ENCODE results near the gene DOK4. TPM values are rescaled to one million over a fixed set of nuclear protein-coding genes. Genes with fewer than 3 reads are reported as not detected.

Gene DOK4
- total RNA-seq, 1 donor from 2014 or later: 83.6 TPM

GRCh38 chr16:57483725-57484514, 2.4 kb downstream of the DOK4 start:
- Mint-ChIP-seq H3K9me3 (no peaks in the 10 kb centered on the region), H3K27ac (peak overlapping the region; percentile 77), H3K4me3 (peak overlapping the region; percentile 92), H3K36me3 (peaks cover 3% of the 10 kb centered on the region), H3K27me3 (ENCODE audit: low read depth) (no peaks in the 10 kb centered on the region), H3K4me1 (peaks cover 70% of the 10 kb centered on the region)
- DNase-seq (ENCODE audit: low spot score in 2 of 2, unreplicated experiment in 2 of 2): no peak
- TF ChIP-seq, protein P1, sequence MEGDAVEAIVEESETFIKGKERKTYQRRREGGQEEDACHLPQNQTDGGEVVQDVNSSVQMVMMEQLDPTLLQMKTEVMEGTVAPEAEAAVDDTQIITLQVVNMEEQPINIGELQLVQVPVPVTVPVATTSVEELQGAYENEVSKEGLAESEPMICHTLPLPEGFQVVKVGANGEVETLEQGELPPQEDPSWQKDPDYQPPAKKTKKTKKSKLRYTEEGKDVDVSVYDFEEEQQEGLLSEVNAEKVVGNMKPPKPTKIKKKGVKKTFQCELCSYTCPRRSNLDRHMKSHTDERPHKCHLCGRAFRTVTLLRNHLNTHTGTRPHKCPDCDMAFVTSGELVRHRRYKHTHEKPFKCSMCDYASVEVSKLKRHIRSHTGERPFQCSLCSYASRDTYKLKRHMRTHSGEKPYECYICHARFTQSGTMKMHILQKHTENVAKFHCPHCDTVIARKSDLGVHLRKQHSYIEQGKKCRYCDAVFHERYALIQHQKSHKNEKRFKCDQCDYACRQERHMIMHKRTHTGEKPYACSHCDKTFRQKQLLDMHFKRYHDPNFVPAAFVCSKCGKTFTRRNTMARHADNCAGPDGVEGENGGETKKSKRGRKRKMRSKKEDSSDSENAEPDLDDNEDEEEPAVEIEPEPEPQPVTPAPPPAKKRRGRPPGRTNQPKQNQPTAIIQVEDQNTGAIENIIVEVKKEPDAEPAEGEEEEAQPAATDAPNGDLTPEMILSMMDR (IDR thresholded peaks at IDR 0.05; ENCODE audit: unreplicated experiment): no peak

- Mint-ChIP-seq H3K4me3 (no peak overlapping the region), H3K9me3 (no peaks in the 10 kb centered on the region), H3K36me3 (peaks cover 6% of the 10 kb centered on the region), H3K4me1 (peaks cover 69% of the 10 kb centered on the region), H3K27ac (peak overlapping the region; percentile 12), H3K27me3 (ENCODE audit: low read depth) (no peaks in the 10 kb centered on the region)
- no peak for DNase-seq (ENCODE audit: low spot score in 2 of 2, unreplicated experiment in 2 of 2)
- TF ChIP-seq, protein P1 (IDR thresholded peaks at IDR 0.05; ENCODE audit: unreplicated experiment): no peak
Observed at GRCh38 chr16:57482845-57483545, 3.3 kb downstream of the DOK4 start.

DNA sequence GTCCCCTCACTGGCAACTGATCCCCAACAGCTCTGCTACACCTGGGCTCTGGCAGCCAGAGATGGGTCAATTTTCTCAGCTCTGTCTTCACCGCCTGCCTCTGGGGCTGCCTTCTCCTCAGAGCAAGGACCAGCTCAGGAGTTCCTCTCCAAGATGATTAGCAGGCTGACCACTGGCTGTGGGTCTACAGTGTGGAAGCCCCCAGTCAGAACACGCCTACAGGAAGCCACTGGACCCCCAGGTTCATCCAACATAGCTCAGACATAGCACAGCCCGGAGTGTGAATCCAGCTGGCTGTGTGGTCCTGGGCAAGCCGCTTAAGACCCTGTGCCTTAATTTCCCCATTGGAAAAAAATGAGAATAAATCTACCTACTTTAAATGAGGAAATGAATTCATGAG, 4.9 kb downstream of the DOK4 start:
- no peak for DNase-seq (ENCODE audit: low spot score in 2 of 2, unreplicated experiment in 2 of 2)
- no peaks in the 10 kb centered on the region for H3K27me3 Mint-ChIP-seq (ENCODE audit: low read depth)
- peaks cover 6% of the 10 kb centered on the region for H3K36me3 Mint-ChIP-seq
- peak overlapping the region; percentile 64 for H3K27ac Mint-ChIP-seq
- H3K4me3 Mint-ChIP-seq: no peak overlapping the region
- no peaks in the 10 kb centered on the region for H3K9me3 Mint-ChIP-seq
- TF ChIP-seq, protein P1 (IDR thresholded peaks at IDR 0.05; ENCODE audit: unreplicated experiment): no peak
- peaks cover 58% of the 10 kb centered on the region for H3K4me1 Mint-ChIP-seq

- DNase-seq (ENCODE audit: low spot score in 2 of 2, unreplicated experiment in 2 of 2): no peak
- H3K27me3 Mint-ChIP-seq (ENCODE audit: low read depth): no peaks in the 10 kb centered on the region
- no peaks in the 10 kb centered on the region for H3K9me3 Mint-ChIP-seq
- peak overlapping the region; percentile 33 for H3K27ac Mint-ChIP-seq
- H3K4me1 Mint-ChIP-seq: peaks cover 63% of the 10 kb centered on the region
- H3K4me3 Mint-ChIP-seq: no peak overlapping the region
- peaks cover 6% of the 10 kb centered on the region for H3K36me3 Mint-ChIP-seq
- TF ChIP-seq, protein P1 (IDR thresholded peaks at IDR 0.05; ENCODE audit: unreplicated experiment): no peak
Observed at GRCh38 chr16:57480754-57481230, 5.5 kb downstream of the DOK4 start.

DNA sequence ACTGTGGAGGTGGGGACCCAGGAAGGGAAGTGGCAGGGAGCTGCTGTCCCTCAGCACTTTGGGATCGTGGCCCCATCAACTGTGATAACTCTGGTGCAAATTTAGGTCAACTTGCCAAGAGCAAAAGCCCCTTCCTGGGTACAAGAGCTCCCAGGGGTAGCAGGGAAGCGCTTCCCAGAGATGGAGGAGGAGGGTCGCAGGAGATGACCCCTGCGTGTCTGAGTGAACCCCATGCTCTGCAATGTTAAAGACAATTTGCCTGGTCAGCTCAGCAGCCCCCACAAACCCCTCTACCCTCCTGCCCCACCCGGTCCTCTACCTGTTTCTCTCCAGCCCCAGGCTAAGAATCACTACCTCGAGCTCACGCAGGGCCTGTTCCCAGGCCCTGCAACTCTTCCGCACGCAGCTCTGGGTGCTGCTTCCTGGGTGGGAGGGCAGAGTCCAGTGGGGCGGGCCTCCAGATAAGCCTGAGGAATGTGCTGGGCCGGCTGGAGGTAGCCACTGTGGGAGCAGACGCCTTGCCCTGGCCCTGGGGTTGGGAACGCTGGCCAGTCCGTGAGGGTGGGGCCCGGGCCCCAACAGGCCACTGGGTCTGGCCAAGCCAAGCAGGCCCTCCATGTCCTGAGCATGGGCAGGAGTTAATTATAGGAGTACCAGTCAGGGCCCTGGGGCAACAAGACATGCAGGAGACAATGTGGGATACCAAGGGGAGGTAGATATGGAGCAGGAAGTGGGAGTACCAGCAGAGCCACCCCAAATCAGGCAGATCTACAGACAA, 6.1 kb downstream of the DOK4 start:
- Mint-ChIP-seq H3K9me3 (no peaks in the 10 kb centered on the region), H3K4me3 (peak overlapping the region; percentile 68), H3K27me3 (ENCODE audit: low read depth) (no peaks in the 10 kb centered on the region), H3K4me1 (peaks cover 57% of the 10 kb centered on the region), H3K27ac (peak overlapping the region; percentile 33), H3K36me3 (peaks cover 6% of the 10 kb centered on the region)
- DNase-seq (ENCODE audit: low spot score in 2 of 2, unreplicated experiment in 2 of 2): no peak
- TF ChIP-seq, protein P1 (IDR thresholded peaks at IDR 0.05; ENCODE audit: unreplicated experiment): no peak

Data from mesothelial cell of epicardium (in vitro differentiated cells).